Neuronal stem cell (in vitro differentiated cells): ENCODE measurements around the gene KRTDAP.
"Not testable (repeated sequence)": the region's sequence is repeated elsewhere in the genome, so short reads cannot be mapped to it uniquely, and the experiment has no call there.

Experiments used
- DNase-seq: peaks from one replicate; pipeline ENCODE4 v3.0.0-alpha.2; 2013; ENCODE audit warnings: low spot score
- H2AFZ ChIP-seq: one replicate; pipeline ENCODE4 v1.6.1; 2013; ENCODE audit warnings: mild to moderate bottlenecking, low read length, inconsistent platforms
- H2AK5ac ChIP-seq: 2 replicates; pipeline ENCODE4 v1.6.1; 2013; ENCODE audit warnings: low read depth, mild to moderate bottlenecking, inconsistent platforms, low read length, moderate library complexity, mixed read lengths
- H2BK120ac ChIP-seq: 2 replicates; pipeline ENCODE4 v1.6.1; 2013; ENCODE audit warnings: low read depth, mild to moderate bottlenecking, inconsistent platforms, low read length, moderate library complexity, mixed read lengths
- H2BK12ac ChIP-seq: one replicate; pipeline ENCODE4 v1.6.1; 2013; ENCODE audit warnings: low read length, inconsistent platforms
- H2BK15ac ChIP-seq: 2 replicates; pipeline ENCODE4 v1.6.1; 2013; ENCODE audit warnings: mild to moderate bottlenecking, low read length, inconsistent platforms, mixed read lengths
- H2BK5ac ChIP-seq: one replicate; pipeline ENCODE4 v1.6.1; 2013; ENCODE audit warnings: inconsistent platforms, mild to moderate bottlenecking, low read length, moderate library complexity
- H3K14ac ChIP-seq: one replicate; pipeline ENCODE4 v1.6.1; 2013; ENCODE audit warnings: low read length, inconsistent platforms
- H3K18ac ChIP-seq: 2 replicates; pipeline ENCODE4 v1.6.1; 2013; ENCODE audit warnings: low read length, inconsistent platforms
- H3K23ac ChIP-seq: 2 replicates; pipeline ENCODE4 v1.6.1; 2013; ENCODE audit warnings: low read depth, mild to moderate bottlenecking, mixed read lengths, low read length, inconsistent platforms; ENCODE audit not compliant: poor library complexity
- H3K27ac ChIP-seq: replicated peaks from 3 replicates; pipeline ENCODE4 v1.5.1; 2013; ENCODE audit warnings: low read length, inconsistent platforms
- H3K27me3 ChIP-seq, 3 experiments: 2 replicates each; pipeline ENCODE4 v1.6.1; 2013; ENCODE audit warnings: low read length in 3 of 3, mild to moderate bottlenecking in 2 of 3, inconsistent platforms in 1 of 3, low read depth in 1 of 3, mixed read lengths in 1 of 3, moderate library complexity in 1 of 3; ENCODE audit not compliant: control insufficient read depth in 3 of 3, insufficient read depth in 3 of 3
- H3K36me3 ChIP-seq, 2 donors: replicated peaks in 1 of 2; 2 replicates each; pipeline ENCODE4 v1.6.1; 2013; ENCODE audit warnings: low read length in 2 of 2; ENCODE audit not compliant: control insufficient read depth in 2 of 2, insufficient read depth in 2 of 2
- H3K4ac ChIP-seq: 2 replicates; pipeline ENCODE4 v1.6.1; 2013; ENCODE audit warnings: inconsistent platforms, mild to moderate bottlenecking, low read length, moderate library complexity
- H3K4me1 ChIP-seq, 2 donors: 1 replicate in 1 of 2; 2 replicates in 1 of 2; pipeline ENCODE4 v1.6.1; 2013; ENCODE audit warnings: low read length in 2 of 2, low read depth in 1 of 2; ENCODE audit not compliant: control insufficient read depth in 2 of 2, insufficient read depth in 1 of 2
- H3K4me2 ChIP-seq: one replicate; pipeline ENCODE4 v1.6.1; 2013; ENCODE audit warnings: mild to moderate bottlenecking, low read length, inconsistent platforms; ENCODE audit not compliant: insufficient read depth, poor library complexity, severe bottlenecking
- H3K4me3 ChIP-seq, 2 donors: 2 replicates each; pipeline ENCODE4 v1.5.1; 2013; ENCODE audit warnings: low read length in 2 of 2, mild to moderate bottlenecking in 2 of 2, inconsistent platforms in 1 of 2, moderate library complexity in 1 of 2
- H3K79me1 ChIP-seq: one replicate; pipeline ENCODE4 v1.6.1; 2013; ENCODE audit warnings: low read depth, mild to moderate bottlenecking, inconsistent platforms, low read length, moderate library complexity
- H3K9ac ChIP-seq: one replicate; pipeline ENCODE4 v1.6.1; 2013; ENCODE audit warnings: mild to moderate bottlenecking, low read depth, low read length, inconsistent platforms; ENCODE audit not compliant: poor library complexity
- H3K9me3 ChIP-seq, 2 donors: replicated peaks in 1 of 2; 2 replicates each; pipeline versions ENCODE3 to v1.6.1; 2013; ENCODE audit warnings: low read length in 2 of 2, mild to moderate bottlenecking in 2 of 2, inconsistent platforms in 1 of 2, low read depth in 1 of 2, mixed read lengths in 1 of 2, moderate library complexity in 1 of 2; ENCODE audit not compliant: control insufficient read depth in 2 of 2, insufficient read depth in 1 of 2
- H4K8ac ChIP-seq: one replicate; pipeline ENCODE4 v1.6.1; 2013; ENCODE audit warnings: low read depth, mild to moderate bottlenecking, inconsistent platforms, low read length, moderate library complexity
- H4K91ac ChIP-seq: one replicate; pipeline ENCODE4 v1.6.1; 2013; ENCODE audit warnings: low read length, low read depth, mild to moderate bottlenecking, inconsistent platforms; ENCODE audit not compliant: poor library complexity
- WGBS, 2 donors: extraction: QIAGEN DNeasy Blood & Tissue Kit; methylation state at CpG; one replicate each; pipeline ENCODE4 v1.1.7; 2013; ENCODE audit warnings: missing lambda C conversion rate in 2 of 2, mixed read lengths in 1 of 2; ENCODE audit not compliant: insufficient read length in 2 of 2, insufficient replicate concordance in 1 of 2; ENCODE audit errors: extremely low coverage in 2 of 2; 5-methylcytosine and 5-hydroxymethylcytosine counted together

The KRTDAP gene

GRCh38 chr19:35462956-35463355, 27.3 kb downstream of the KRTDAP start:
- not testable (repeated sequence) for H3K9me3 ChIP-seq, H3K4me3 ChIP-seq, DNase-seq, H2BK5ac ChIP-seq, H3K79me1 ChIP-seq, H3K9ac ChIP-seq, H2AFZ ChIP-seq, H3K4ac ChIP-seq, H3K14ac ChIP-seq, H3K4me2 ChIP-seq, H3K27me3 ChIP-seq, H3K36me3 ChIP-seq, H4K91ac ChIP-seq, H2BK120ac ChIP-seq, H2BK12ac ChIP-seq, H2AK5ac ChIP-seq, H2BK15ac ChIP-seq, H3K4me1 ChIP-seq, H3K23ac ChIP-seq, H3K27ac ChIP-seq, H4K8ac ChIP-seq, H3K18ac ChIP-seq
- WGBS, 2 donors, result no CpG with 5 or more reads among the region's 7 CpGs

- H2BK5ac ChIP-seq, result no peak overlapping the region
- H3K14ac ChIP-seq, result no peak overlapping the region
- no peak overlapping the region for H3K4ac ChIP-seq
- no peak overlapping the region for H2BK12ac ChIP-seq
- no peak overlapping the region for H2AFZ ChIP-seq
- no peak overlapping the region for H2BK15ac ChIP-seq
- H3K9me3 ChIP-seq, result no peaks in the 10 kb centered on the region
- no peaks in the 10 kb centered on the region for H3K36me3 ChIP-seq
- no peak overlapping the region for H3K23ac ChIP-seq
- H2BK120ac ChIP-seq, result no peak overlapping the region
- peaks cover 0 to 9% (median 0%) of the 10 kb centered on the region in 3 experiments for H3K27me3 ChIP-seq
- H3K9ac ChIP-seq, result no peak overlapping the region
- no peak for DNase-seq
- H2AK5ac ChIP-seq, result no peak overlapping the region
- no peaks in the 10 kb centered on the region for H3K4me1 ChIP-seq
- no peaks in the 10 kb centered on the region for H3K79me1 ChIP-seq
- H3K4me3 ChIP-seq, result no peak overlapping the region
- no CpG with 5 or more reads among the region's 6 CpGs for WGBS, 2 donors
- no peak overlapping the region for H3K27ac ChIP-seq
- no peak overlapping the region for H4K91ac ChIP-seq
- H3K18ac ChIP-seq, result no peak overlapping the region
- H3K4me2 ChIP-seq, result no peak overlapping the region
- no peak overlapping the region for H4K8ac ChIP-seq
These were observed 27.7 kb downstream of the KRTDAP start for GRCh38 chr19:35462476-35462953.

- not testable (repeated sequence) for H4K8ac ChIP-seq, H2AK5ac ChIP-seq, H3K79me1 ChIP-seq, H2BK15ac ChIP-seq, H3K4me2 ChIP-seq, H3K4ac ChIP-seq, DNase-seq, H4K91ac ChIP-seq, H2BK12ac ChIP-seq, H3K4me1 ChIP-seq, H3K4me3 ChIP-seq, H3K27ac ChIP-seq, H3K36me3 ChIP-seq, H3K9me3 ChIP-seq, H2BK120ac ChIP-seq, H2BK5ac ChIP-seq, H3K27me3 ChIP-seq, H2AFZ ChIP-seq, H3K18ac ChIP-seq, H3K14ac ChIP-seq, H3K9ac ChIP-seq, H3K23ac ChIP-seq
These were observed 28.5 kb downstream of the KRTDAP start for GRCh38 chr19:35461788-35462187.

- H3K79me1 ChIP-seq, result no peaks in the 10 kb centered on the region
- H3K36me3 ChIP-seq, result no peaks in the 10 kb centered on the region
- no peak overlapping the region for H2BK12ac ChIP-seq
- H3K18ac ChIP-seq, result no peak overlapping the region
- H3K27ac ChIP-seq, result no peak overlapping the region
- H2BK120ac ChIP-seq, result no peak overlapping the region
- no peak for DNase-seq
- H3K9me3 ChIP-seq, result no peaks in the 10 kb centered on the region
- H3K27me3 ChIP-seq, result peaks cover 0 to 9% (median 0%) of the 10 kb centered on the region in 3 experiments
- no peak overlapping the region for H3K23ac ChIP-seq
- no peak overlapping the region for H3K9ac ChIP-seq
- no peak overlapping the region for H2AK5ac ChIP-seq
- WGBS, 2 donors, result no CpG with 5 or more reads among the region's 9 CpGs
- H3K4me2 ChIP-seq, result no peak overlapping the region
- peak overlapping the region in 1 of 2 donors; percentile 9 for H3K4me3 ChIP-seq
- H4K91ac ChIP-seq, result no peak overlapping the region
- no peak overlapping the region for H2BK5ac ChIP-seq
- no peak overlapping the region for H3K4ac ChIP-seq
- no peak overlapping the region for H2AFZ ChIP-seq
- H2BK15ac ChIP-seq, result no peak overlapping the region
- no peak overlapping the region for H3K14ac ChIP-seq
- no peak overlapping the region for H4K8ac ChIP-seq
- no peaks in the 10 kb centered on the region for H3K4me1 ChIP-seq
These were observed 29.2 kb downstream of the KRTDAP start for GRCh38 chr19:35461060-35461459.
